K562 (cell line): ENCODE results near the gene MKRN1. TPM values are rescaled to one million over a fixed set of nuclear protein-coding genes. Genes with fewer than 3 reads are reported as not detected.

ENCODE experiments used
- ATAC-seq: fragments of 200-7000 bp; cut with Tn5 transposase; 3 replicates; pipeline ENCODE4 v1.9.1; 2020; ENCODE audit warnings: moderate library complexity
- BruUV-seq: library from RNA; stranded (reverse); fragments of 400-500 nt; replicated peaks from 2 replicates; lab custom pipeline; 2021; lab: Mats Ljungman, UMichigan
- CTCF ChIA-PET: fragments of 300-600 bp; formaldehyde crosslinking; extraction: SDS; loops from one replicate; lab custom pipeline; 2021; ENCODE audit warnings: low intra/inter-chr PET ratio; lab: Yijun Ruan, JAX
- POLR2A ChIA-PET: fragments of 300-600, 350-650 bp; sonication (Branson Sonifier 250); formaldehyde crosslinking; extraction: SDS; loops from one replicate; lab custom pipeline; 2021; ENCODE audit warnings: antibody characterized with exemption, inconsistent platforms; lab: Yijun Ruan, JAX
- DNase-seq, 4 experiments: peaks; one replicate each; pipeline versions ENCODE4 v3.0.0 to v3.0.0-alpha.2; 2011 to 2018; ENCODE audit warnings: low spot score in 3 of 4, mixed read lengths in 3 of 4; ENCODE audit errors: extremely low read depth in 1 of 4
- FAIRE-seq: peaks from 2 replicates; lab custom pipeline; 2011; peaks lifted over from hg19 to GRCh38; lab: Jason Lieb, UNC
- H2AFZ ChIP-seq: 2 replicates; pipeline ENCODE4 v1.6.0; 2011; ENCODE audit warnings: low read depth, low read length, control low read depth, inconsistent platforms
- H3K27ac ChIP-seq: fragments of 200-600 bp; 3 replicates; pipeline ENCODE4 v1.8.0; 2011; ENCODE audit warnings: low read depth, mild to moderate bottlenecking, control low read depth, inconsistent platforms, low read length, moderate library complexity, mixed read lengths; ENCODE audit errors: extremely low read depth
- H3K27me3 ChIP-seq, 2 experiments: fragments of 300-600 bp in 1 of 2; 2 replicates in 1 of 2; 3 replicates in 1 of 2; pipeline versions ENCODE4 v1.6.0 to v1.8.0; 2011; ENCODE audit warnings: inconsistent platforms in 2 of 2, low read length in 2 of 2, mild to moderate bottlenecking in 1 of 2, mixed read lengths in 1 of 2, moderate library complexity in 1 of 2; ENCODE audit not compliant: control insufficient read depth in 2 of 2, insufficient read depth in 2 of 2
- H3K36me3 ChIP-seq: fragments of 300-600 bp; 3 replicates; pipeline ENCODE4 v1.8.0; 2011; ENCODE audit warnings: mild to moderate bottlenecking, low read length, inconsistent platforms; ENCODE audit not compliant: control insufficient read depth, insufficient read depth
- H3K4me1 ChIP-seq, 2 experiments: fragments of 200-600 bp in 1 of 2; replicated peaks in 1 of 2; 2 replicates in 1 of 2; 3 replicates in 1 of 2; pipeline versions ENCODE4 v1.5.1 to v1.8.0; 2011; ENCODE audit warnings: inconsistent platforms in 2 of 2, low read length in 2 of 2, mild to moderate bottlenecking in 1 of 2, mixed read lengths in 1 of 2, moderate library complexity in 1 of 2; ENCODE audit not compliant: control insufficient read depth in 2 of 2, insufficient read depth in 2 of 2
- H3K4me2 ChIP-seq: 2 replicates; pipeline ENCODE4 v1.6.1; 2011; ENCODE audit warnings: low read length, control low read depth, inconsistent platforms, mixed read lengths; ENCODE audit not compliant: insufficient read depth
- H3K4me3 ChIP-seq: fragments of 200-600 bp; sonication (generic), shearing (Covaris generic); 2 replicates; pipeline ENCODE4 v1.5.1; 2016; ENCODE audit warnings: control low read depth, inconsistent platforms
- H3K79me2 ChIP-seq: fragments of 200-600 bp; 3 replicates; pipeline ENCODE4 v1.8.0; 2011; ENCODE audit warnings: low read length, inconsistent platforms; ENCODE audit not compliant: control insufficient read depth, insufficient read depth
- H3K9ac ChIP-seq, 2 experiments: 2 replicates each; pipeline versions ENCODE4 v1.6.0 to v1.6.1; 2011; ENCODE audit warnings: low read depth in 2 of 2, low read length in 2 of 2, control low read depth in 1 of 2, inconsistent platforms in 1 of 2, mild to moderate bottlenecking in 1 of 2, mixed read lengths in 1 of 2; ENCODE audit not compliant: insufficient read depth in 1 of 2
- H3K9me1 ChIP-seq: one replicate; pipeline ENCODE4 v1.6.0; 2011; ENCODE audit warnings: inconsistent platforms, mild to moderate bottlenecking, low read length, moderate library complexity; ENCODE audit not compliant: control insufficient read depth, insufficient read depth
- H3K9me3 ChIP-seq: replicated peaks from 2 replicates; pipeline ENCODE4 v1.5.1; 2011; ENCODE audit warnings: low read depth, low read length, inconsistent platforms; ENCODE audit not compliant: control insufficient read depth, insufficient read depth
- H4K20me1 ChIP-seq: replicated peaks from 2 replicates; pipeline ENCODE4 v1.6.1; 2011; ENCODE audit warnings: low read length, inconsistent platforms, mixed read lengths; ENCODE audit not compliant: control insufficient read depth, insufficient read depth
- FOXK1 ChIP-seq: sonication (generic); formaldehyde crosslinking; IDR thresholded peaks from 2 replicates; pipeline ENCODE4 v1.8.0; 2022; ENCODE audit warnings: missing genetic modification reagents, mild to moderate bottlenecking, borderline replicate concordance
- MBD2 ChIP-seq: sonication (generic); IDR thresholded peaks from 2 replicates; pipeline ENCODE4 v1.6.1; 2016; ENCODE audit warnings: low read depth, borderline replicate concordance
- TAF7 ChIP-seq: fragments of 450-650 bp; IDR thresholded peaks from 2 replicates; pipeline ENCODE4 v1.6.1; 2016; ENCODE audit warnings: missing genetic modification characterization, missing compliant biosample characterization
- WGBS: fragments of 100-300 bp; shearing (Covaris generic); methylation state at CpG from one replicate; pipeline ENCODE4 v1.1.6; 2016; ENCODE audit warnings: low coverage, mixed read lengths; ENCODE audit not compliant: insufficient coverage; ENCODE audit errors: missing lambda C conversion rate; 5-methylcytosine and 5-hydroxymethylcytosine counted together
- in situ Hi-C: fragments of 300-500 bp; cut with MboI; formaldehyde crosslinking; loops from 4 replicates; pipeline ENCODE4 v1.15.0; 2018; ENCODE audit warnings: inconsistent platforms, mixed read lengths
- intact Hi-C: fragments of 100-400 bp; cut with micrococcal nuclease; formaldehyde crosslinking; loops from 2 replicates; pipeline ENCODE4 v1.14.2; 2022
- polyA plus RNA-seq, 8 experiments: library from polyadenylated mRNA; depleted of rRNA in 4 of 8; stranded (reverse) in 5 of 8; unstranded in 3 of 8; fragments of >200 nt; fragmentation: Nextera tagmentation in 2 of 8; fragmentation: Illumina TruSeq in 1 of 8; extraction: Ambion mirVana in 2 of 8; extraction: Trizol in 1 of 8; gene quantifications; 2 replicates each; pipeline versions ENCODE4 v1.2.1 to v1.2.3, GENCODE V29; 2011 to 2014; ENCODE audit warnings: inconsistent platforms in 1 of 8, missing spikeins in 1 of 8
- total RNA-seq, 7 experiments: library from RNA; depleted of rRNA in 6 of 7; stranded (reverse); fragments of >200 nt in 6 of 7; fragmentation: Illumina TruSeq in 2 of 7; extraction: Trizol in 2 of 7; gene quantifications; 2 replicates each; pipeline versions ENCODE4 v1.2.1 to v1.2.3, GENCODE V29; 2011 to 2021; ENCODE audit warnings: low replicate concordance in 1 of 7
- TF ChIP-seq, protein P1 (sequence below): fragments of 250-450 bp; sonication (Bioruptor Pico); IDR thresholded peaks from 2 replicates; pipeline ENCODE4 v1.5.0; 2022; ENCODE audit warnings: mild to moderate bottlenecking
- TF ChIP-seq, protein P2 (sequence below): fragments of 450-650 bp; IDR thresholded peaks from 2 replicates; pipeline ENCODE4 v1.6.1; 2016; ENCODE audit warnings: mild to moderate bottlenecking, moderate library complexity
- TF ChIP-seq, protein P3 (sequence below): sonication (generic); formaldehyde crosslinking; IDR thresholded peaks from 2 replicates; pipeline ENCODE4 v1.9.0; 2022; ENCODE audit warnings: mild to moderate bottlenecking, missing genetic modification reagents

MKRN1 gene
- total and polyA plus RNA-seq, 9 of the 15 experiments (the other 6 are each of a cell fraction or from before 2014, with no cell fraction given): 30.5 to 90.3 (median 76.0) TPM

DNA sequence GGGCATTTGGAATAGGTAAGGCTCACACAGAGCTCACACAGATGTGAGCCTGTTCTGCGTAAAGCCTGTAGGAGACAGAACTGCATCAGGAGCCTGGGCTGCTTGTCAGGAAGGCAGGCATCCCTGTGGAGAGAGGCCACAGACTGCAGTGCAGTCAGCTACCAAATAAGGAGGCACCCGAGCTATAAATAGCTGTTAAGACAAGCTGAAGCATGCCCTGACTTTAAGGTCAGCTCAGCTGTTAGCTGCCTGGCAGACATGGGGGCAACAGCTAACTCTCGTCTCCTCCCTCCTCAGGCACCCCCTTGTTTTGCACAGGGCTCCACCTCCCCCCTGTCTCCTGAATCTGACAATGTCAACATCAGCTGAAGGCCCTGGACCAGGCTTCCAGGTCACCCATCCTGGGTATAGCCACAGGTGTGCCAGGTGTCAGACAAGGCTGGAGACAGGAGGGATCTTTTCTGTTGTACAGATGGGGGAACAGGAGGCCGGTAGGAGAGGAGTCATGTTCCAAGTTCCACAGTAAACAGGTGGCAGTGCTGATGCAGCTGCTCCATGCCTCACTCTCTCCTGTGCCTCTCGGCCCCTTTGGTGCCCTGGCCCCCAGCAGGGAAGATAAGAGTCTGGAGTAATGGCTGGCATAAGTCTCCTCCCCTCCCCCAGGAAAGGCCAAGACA lies 27.6 kb upstream of the MKRN1 start:
- DNase-seq (peak in 2 of 4 experiments; percentile 23 to 68), ATAC-seq (peak; percentile 47), FAIRE-seq (peak; percentile 65)
- no peaks in the 10 kb centered on the region for H3K9me3 ChIP-seq
- H3K9me1 ChIP-seq: no peaks in the 10 kb centered on the region
- no peak overlapping the region for H3K4me3 ChIP-seq
- ChIA-PET CTCF (interaction anchor here (0.6 kb wide), 1 partner anchor 11 kb away, joined by 3 read pairs; no protein-coding TSS in a partner anchor), POLR2A (interaction anchor here (0.6 to 1.7 kb wide), 6 partner anchors 10 to 32 kb away, joined by 3 to 10 read pairs (median 3); no protein-coding TSS in a partner anchor)
- no peaks in the 10 kb centered on the region for H4K20me1 ChIP-seq
- 54% methylated on average over 5 of the region's 5 CpGs for WGBS
- H2AFZ ChIP-seq: peak overlapping the region; percentile 81
- no peaks in the 10 kb centered on the region for H3K79me2 ChIP-seq
- intact Hi-C loops (no loop called here), in situ Hi-C loops (no loop called here)
- no TSS peak for BruUV-seq
- H3K27ac ChIP-seq: peak overlapping the region; percentile 70
- H3K4me2 ChIP-seq: peak overlapping the region; percentile 22; the same call in 1 of the 2 replicates
- H3K9ac ChIP-seq: peak overlapping the region; percentile 19 to 65; a peak in 2 of 4 replicates
- no peaks in the 10 kb centered on the region for H3K36me3 ChIP-seq
- no peaks in the 10 kb centered on the region for H3K27me3 ChIP-seq
- H3K4me1 ChIP-seq: peaks cover 24 to 27% of the 10 kb centered on the region in 2 experiments; a peak in 4 of 5 replicates
- TF ChIP-seq, protein P1, sequence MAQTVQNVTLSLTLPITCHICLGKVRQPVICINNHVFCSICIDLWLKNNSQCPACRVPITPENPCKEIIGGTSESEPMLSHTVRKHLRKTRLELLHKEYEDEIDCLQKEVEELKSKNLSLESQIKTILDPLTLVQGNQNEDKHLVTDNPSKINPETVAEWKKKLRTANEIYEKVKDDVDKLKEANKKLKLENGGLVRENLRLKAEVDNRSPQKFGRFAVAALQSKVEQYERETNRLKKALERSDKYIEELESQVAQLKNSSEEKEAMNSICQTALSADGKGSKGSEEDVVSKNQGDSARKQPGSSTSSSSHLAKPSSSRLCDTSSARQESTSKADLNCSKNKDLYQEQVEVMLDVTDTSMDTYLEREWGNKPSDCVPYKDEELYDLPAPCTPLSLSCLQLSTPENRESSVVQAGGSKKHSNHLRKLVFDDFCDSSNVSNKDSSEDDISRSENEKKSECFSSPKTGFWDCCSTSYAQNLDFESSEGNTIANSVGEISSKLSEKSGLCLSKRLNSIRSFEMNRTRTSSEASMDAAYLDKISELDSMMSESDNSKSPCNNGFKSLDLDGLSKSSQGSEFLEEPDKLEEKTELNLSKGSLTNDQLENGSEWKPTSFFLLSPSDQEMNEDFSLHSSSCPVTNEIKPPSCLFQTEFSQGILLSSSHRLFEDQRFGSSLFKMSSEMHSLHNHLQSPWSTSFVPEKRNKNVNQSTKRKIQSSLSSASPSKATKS (CRISPR knock-in tag): no peak
- TF ChIP-seq, protein P2, sequence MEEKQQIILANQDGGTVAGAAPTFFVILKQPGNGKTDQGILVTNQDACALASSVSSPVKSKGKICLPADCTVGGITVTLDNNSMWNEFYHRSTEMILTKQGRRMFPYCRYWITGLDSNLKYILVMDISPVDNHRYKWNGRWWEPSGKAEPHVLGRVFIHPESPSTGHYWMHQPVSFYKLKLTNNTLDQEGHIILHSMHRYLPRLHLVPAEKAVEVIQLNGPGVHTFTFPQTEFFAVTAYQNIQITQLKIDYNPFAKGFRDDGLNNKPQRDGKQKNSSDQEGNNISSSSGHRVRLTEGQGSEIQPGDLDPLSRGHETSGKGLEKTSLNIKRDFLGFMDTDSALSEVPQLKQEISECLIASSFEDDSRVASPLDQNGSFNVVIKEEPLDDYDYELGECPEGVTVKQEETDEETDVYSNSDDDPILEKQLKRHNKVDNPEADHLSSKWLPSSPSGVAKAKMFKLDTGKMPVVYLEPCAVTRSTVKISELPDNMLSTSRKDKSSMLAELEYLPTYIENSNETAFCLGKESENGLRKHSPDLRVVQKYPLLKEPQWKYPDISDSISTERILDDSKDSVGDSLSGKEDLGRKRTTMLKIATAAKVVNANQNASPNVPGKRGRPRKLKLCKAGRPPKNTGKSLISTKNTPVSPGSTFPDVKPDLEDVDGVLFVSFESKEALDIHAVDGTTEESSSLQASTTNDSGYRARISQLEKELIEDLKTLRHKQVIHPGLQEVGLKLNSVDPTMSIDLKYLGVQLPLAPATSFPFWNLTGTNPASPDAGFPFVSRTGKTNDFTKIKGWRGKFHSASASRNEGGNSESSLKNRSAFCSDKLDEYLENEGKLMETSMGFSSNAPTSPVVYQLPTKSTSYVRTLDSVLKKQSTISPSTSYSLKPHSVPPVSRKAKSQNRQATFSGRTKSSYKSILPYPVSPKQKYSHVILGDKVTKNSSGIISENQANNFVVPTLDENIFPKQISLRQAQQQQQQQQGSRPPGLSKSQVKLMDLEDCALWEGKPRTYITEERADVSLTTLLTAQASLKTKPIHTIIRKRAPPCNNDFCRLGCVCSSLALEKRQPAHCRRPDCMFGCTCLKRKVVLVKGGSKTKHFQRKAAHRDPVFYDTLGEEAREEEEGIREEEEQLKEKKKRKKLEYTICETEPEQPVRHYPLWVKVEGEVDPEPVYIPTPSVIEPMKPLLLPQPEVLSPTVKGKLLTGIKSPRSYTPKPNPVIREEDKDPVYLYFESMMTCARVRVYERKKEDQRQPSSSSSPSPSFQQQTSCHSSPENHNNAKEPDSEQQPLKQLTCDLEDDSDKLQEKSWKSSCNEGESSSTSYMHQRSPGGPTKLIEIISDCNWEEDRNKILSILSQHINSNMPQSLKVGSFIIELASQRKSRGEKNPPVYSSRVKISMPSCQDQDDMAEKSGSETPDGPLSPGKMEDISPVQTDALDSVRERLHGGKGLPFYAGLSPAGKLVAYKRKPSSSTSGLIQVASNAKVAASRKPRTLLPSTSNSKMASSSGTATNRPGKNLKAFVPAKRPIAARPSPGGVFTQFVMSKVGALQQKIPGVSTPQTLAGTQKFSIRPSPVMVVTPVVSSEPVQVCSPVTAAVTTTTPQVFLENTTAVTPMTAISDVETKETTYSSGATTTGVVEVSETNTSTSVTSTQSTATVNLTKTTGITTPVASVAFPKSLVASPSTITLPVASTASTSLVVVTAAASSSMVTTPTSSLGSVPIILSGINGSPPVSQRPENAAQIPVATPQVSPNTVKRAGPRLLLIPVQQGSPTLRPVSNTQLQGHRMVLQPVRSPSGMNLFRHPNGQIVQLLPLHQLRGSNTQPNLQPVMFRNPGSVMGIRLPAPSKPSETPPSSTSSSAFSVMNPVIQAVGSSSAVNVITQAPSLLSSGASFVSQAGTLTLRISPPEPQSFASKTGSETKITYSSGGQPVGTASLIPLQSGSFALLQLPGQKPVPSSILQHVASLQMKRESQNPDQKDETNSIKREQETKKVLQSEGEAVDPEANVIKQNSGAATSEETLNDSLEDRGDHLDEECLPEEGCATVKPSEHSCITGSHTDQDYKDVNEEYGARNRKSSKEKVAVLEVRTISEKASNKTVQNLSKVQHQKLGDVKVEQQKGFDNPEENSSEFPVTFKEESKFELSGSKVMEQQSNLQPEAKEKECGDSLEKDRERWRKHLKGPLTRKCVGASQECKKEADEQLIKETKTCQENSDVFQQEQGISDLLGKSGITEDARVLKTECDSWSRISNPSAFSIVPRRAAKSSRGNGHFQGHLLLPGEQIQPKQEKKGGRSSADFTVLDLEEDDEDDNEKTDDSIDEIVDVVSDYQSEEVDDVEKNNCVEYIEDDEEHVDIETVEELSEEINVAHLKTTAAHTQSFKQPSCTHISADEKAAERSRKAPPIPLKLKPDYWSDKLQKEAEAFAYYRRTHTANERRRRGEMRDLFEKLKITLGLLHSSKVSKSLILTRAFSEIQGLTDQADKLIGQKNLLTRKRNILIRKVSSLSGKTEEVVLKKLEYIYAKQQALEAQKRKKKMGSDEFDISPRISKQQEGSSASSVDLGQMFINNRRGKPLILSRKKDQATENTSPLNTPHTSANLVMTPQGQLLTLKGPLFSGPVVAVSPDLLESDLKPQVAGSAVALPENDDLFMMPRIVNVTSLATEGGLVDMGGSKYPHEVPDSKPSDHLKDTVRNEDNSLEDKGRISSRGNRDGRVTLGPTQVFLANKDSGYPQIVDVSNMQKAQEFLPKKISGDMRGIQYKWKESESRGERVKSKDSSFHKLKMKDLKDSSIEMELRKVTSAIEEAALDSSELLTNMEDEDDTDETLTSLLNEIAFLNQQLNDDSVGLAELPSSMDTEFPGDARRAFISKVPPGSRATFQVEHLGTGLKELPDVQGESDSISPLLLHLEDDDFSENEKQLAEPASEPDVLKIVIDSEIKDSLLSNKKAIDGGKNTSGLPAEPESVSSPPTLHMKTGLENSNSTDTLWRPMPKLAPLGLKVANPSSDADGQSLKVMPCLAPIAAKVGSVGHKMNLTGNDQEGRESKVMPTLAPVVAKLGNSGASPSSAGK: no peak
- TF ChIP-seq MBD2: no peak
- peak; percentile 61; the same call in 1 of the 2 replicates for TF ChIP-seq FOXK1 (CRISPR knock-in tag)
- no peak for TF ChIP-seq TAF7 (tag)
- TF ChIP-seq, protein P3, sequence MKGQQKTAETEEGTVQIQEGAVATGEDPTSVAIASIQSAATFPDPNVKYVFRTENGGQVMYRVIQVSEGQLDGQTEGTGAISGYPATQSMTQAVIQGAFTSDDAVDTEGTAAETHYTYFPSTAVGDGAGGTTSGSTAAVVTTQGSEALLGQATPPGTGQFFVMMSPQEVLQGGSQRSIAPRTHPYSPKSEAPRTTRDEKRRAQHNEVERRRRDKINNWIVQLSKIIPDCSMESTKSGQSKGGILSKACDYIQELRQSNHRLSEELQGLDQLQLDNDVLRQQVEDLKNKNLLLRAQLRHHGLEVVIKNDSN (CRISPR knock-in tag): no peak
